Superior temporal gyrus (tissue), 1 donor: ENCODE measurements around the gene KANSL1.

ENCODE experiments used
- DNase-seq: peaks from one replicate; pipeline ENCODE4 v3.0.0-alpha.2; 2016; ENCODE audit errors: extremely low spot score

Gene KANSL1

GRCh38 chr17:46042925-46043324, 150.3 kb downstream of the KANSL1 start:
- no peak for DNase-seq

- DNase-seq, result no peak
Observed at GRCh38 chr17:46042246-46042645, 151.0 kb downstream of the KANSL1 start.

GRCh38 chr17:46039592-46040186, 153.5 kb downstream of the KANSL1 start:
- no peak for DNase-seq

GRCh38 chr17:46038937-46039336, 154.3 kb downstream of the KANSL1 start:
- DNase-seq, result no peak

GRCh38 chr17:46038414-46038813, 154.8 kb downstream of the KANSL1 start:
- no peak for DNase-seq

GRCh38 chr17:46037722-46038255, 155.4 kb downstream of the KANSL1 start:
- no peak for DNase-seq

- no peak for DNase-seq
Observed at GRCh38 chr17:46036491-46036890, 156.7 kb downstream of the KANSL1 start.

GRCh38 chr17:46035112-46035818, 158.0 kb downstream of the KANSL1 start:
- DNase-seq, result no peak

- DNase-seq, result no peak
Observed at GRCh38 chr17:46033392-46033791, 159.8 kb downstream of the KANSL1 start.

GRCh38 chr17:46032909-46033308, 160.3 kb downstream of the KANSL1 start:
- no peak for DNase-seq

- DNase-seq, result no peak
Observed at GRCh38 chr17:46031920-46032319, 161.3 kb downstream of the KANSL1 start.

GRCh38 chr17:46031440-46031839, 161.8 kb downstream of the KANSL1 start:
- no peak for DNase-seq

- DNase-seq, result no peak
Observed at GRCh38 chr17:46030752-46031151, 162.5 kb downstream of the KANSL1 start.

- no peak for DNase-seq
Observed at GRCh38 chr17:46029627-46030026, 163.6 kb downstream of the KANSL1 start.

GRCh38 chr17:46028981-46029565, 164.2 kb downstream of the KANSL1 start:
- DNase-seq, result no peak

GRCh38 chr17:46028374-46028773, 164.9 kb downstream of the KANSL1 start:
- DNase-seq, result no peak

- no peak for DNase-seq
Observed at GRCh38 chr17:46027976-46028325, 165.3 kb downstream of the KANSL1 start.

GRCh38 chr17:46027048-46027975, 165.9 kb downstream of the KANSL1 start:
- DNase-seq, result no peak

GRCh38 chr17:46026166-46027047, 166.8 kb downstream of the KANSL1 start:
- no peak for DNase-seq

- DNase-seq, result no peak
Observed at GRCh38 chr17:46025510-46026165, 167.6 kb downstream of the KANSL1 start.
